Uterus (tissue), 4 donors: Measurements from ENCODE around the gene FNDC11. TPM values are rescaled to one million over a fixed set of nuclear protein-coding genes. Genes with fewer than 3 reads are reported as not detected.

ENCODE experiments used
- DNase-seq, 2 donors: peaks; one replicate each; pipeline ENCODE4 v3.0.0-alpha.2; 2019 to 2020
- H3K27ac ChIP-seq, 2 donors: fragments of 200-600 bp; sonication (generic); 1 replicate in 1 of 2; 2 replicates in 1 of 2; pipeline ENCODE4 v1.5.1; 2016 to 2018
- H3K27me3 ChIP-seq, 2 donors: fragments of 200-600 bp; sonication (generic); one replicate each; pipeline ENCODE4 v1.5.1; 2018 to 2019; ENCODE audit warnings: control low read depth in 1 of 2
- H3K36me3 ChIP-seq, 2 donors: fragments of 200-600 bp; sonication (generic); one replicate each; pipeline ENCODE4 v1.5.1; 2019; ENCODE audit warnings: control low read depth in 1 of 2
- H3K4me1 ChIP-seq, 2 donors: fragments of 200-600 bp; sonication (generic); one replicate each; pipeline ENCODE4 v1.5.1; 2018 to 2019; ENCODE audit warnings: control low read depth in 1 of 2
- H3K4me3 ChIP-seq, 2 donors: fragments of 200-600 bp; sonication (generic); 1 replicate in 1 of 2; 2 replicates in 1 of 2; pipeline ENCODE4 v1.5.1; 2018 to 2019; ENCODE audit warnings: mild to moderate bottlenecking in 1 of 2
- H3K9me3 ChIP-seq, 2 donors: fragments of 200-600 bp; sonication (generic); one replicate each; pipeline ENCODE4 v1.5.1; 2019; ENCODE audit warnings: control low read depth in 1 of 2
- POLR2A ChIP-seq, 2 donors: fragments of 450-650 bp; IDR thresholded peaks; one replicate each; pipeline ENCODE4 v1.6.1; 2016; ENCODE audit warnings: antibody characterized with exemption in 2 of 2, mild to moderate bottlenecking in 1 of 2, moderate library complexity in 1 of 2
- intact Hi-C: fragments of 100-400 bp; cut with DNase I; formaldehyde crosslinking; loops from one replicate; pipeline ENCODE4 v1.15.1; 2023; ENCODE audit warnings: low total_unique reads
- total RNA-seq, 4 donors: library from RNA; depleted of rRNA in 3 of 4; stranded (reverse); fragments of >200 nt in 3 of 4; gene quantifications; one replicate each; pipeline versions ENCODE4 v1.1.0 to v1.2.4, GENCODE V29; 2014 to 2023
- TF ChIP-seq, protein P1 (sequence below), 4 experiments: fragments of 200-600 bp in 2 of 4; fragments of 450-650 bp in 2 of 4; sonication (generic) in 2 of 4; IDR thresholded peaks; one replicate each; pipeline ENCODE4 v1.5.1; 2016 to 2019; ENCODE audit warnings: antibody characterized with exemption in 4 of 4, mild to moderate bottlenecking in 2 of 4, moderate library complexity in 1 of 4
- donor health status: DM: yes; HTN: yes; CAD: no.

FNDC11 gene
- total RNA-seq, 4 donors from 2014 or later = 0.34 to 0.69 TPM; not detected in 2

- no peaks in the 10 kb centered on the region for H3K9me3 ChIP-seq
- H3K27me3 ChIP-seq = no peaks in the 10 kb centered on the region
- no peaks in the 10 kb centered on the region for H3K4me1 ChIP-seq
- H3K27ac ChIP-seq = no peak overlapping the region
- H3K4me3 ChIP-seq = no peak overlapping the region
- intact Hi-C loops = no loop called here
- no peak for TF ChIP-seq POLR2A (IDR thresholded peaks at IDR 0.05)
- TF ChIP-seq, protein P1, sequence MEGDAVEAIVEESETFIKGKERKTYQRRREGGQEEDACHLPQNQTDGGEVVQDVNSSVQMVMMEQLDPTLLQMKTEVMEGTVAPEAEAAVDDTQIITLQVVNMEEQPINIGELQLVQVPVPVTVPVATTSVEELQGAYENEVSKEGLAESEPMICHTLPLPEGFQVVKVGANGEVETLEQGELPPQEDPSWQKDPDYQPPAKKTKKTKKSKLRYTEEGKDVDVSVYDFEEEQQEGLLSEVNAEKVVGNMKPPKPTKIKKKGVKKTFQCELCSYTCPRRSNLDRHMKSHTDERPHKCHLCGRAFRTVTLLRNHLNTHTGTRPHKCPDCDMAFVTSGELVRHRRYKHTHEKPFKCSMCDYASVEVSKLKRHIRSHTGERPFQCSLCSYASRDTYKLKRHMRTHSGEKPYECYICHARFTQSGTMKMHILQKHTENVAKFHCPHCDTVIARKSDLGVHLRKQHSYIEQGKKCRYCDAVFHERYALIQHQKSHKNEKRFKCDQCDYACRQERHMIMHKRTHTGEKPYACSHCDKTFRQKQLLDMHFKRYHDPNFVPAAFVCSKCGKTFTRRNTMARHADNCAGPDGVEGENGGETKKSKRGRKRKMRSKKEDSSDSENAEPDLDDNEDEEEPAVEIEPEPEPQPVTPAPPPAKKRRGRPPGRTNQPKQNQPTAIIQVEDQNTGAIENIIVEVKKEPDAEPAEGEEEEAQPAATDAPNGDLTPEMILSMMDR (IDR thresholded peaks at IDR 0.05) = no peak
- H3K36me3 ChIP-seq = no peaks in the 10 kb centered on the region
- no peak for DNase-seq
Observed at GRCh38 chr20:63595416-63596127, 41.6 kb downstream of the FNDC11 start.

- Histone ChIP-seq H3K36me3 (no peaks in the 10 kb centered on the region), H3K4me3 (no peak overlapping the region), H3K27me3 (no peaks in the 10 kb centered on the region), H3K9me3 (no peaks in the 10 kb centered on the region), H3K4me1 (no peaks in the 10 kb centered on the region), H3K27ac (no peak overlapping the region)
- no peak for DNase-seq
- intact Hi-C loops = no loop called here
- TF ChIP-seq, protein P1 (IDR thresholded peaks at IDR 0.05) = no peak
- TF ChIP-seq POLR2A (IDR thresholded peaks at IDR 0.05) = no peak
Observed at GRCh38 chr20:63596423-63596822, 42.5 kb downstream of the FNDC11 start.

GRCh38 chr20:63597651-63598478 lies 43.9 kb downstream of the FNDC11 start:
- Histone ChIP-seq H3K27me3 (no peaks in the 10 kb centered on the region), H3K36me3 (no peaks in the 10 kb centered on the region), H3K4me3 (no peak overlapping the region), H3K9me3 (no peaks in the 10 kb centered on the region), H3K4me1 (no peaks in the 10 kb centered on the region), H3K27ac (no peak overlapping the region)
- TF ChIP-seq, protein P1 (IDR thresholded peaks at IDR 0.05) = no peak
- TF ChIP-seq POLR2A (IDR thresholded peaks at IDR 0.05) = no peak
- no peak for DNase-seq
- intact Hi-C loops = no loop called here

GRCh38 chr20:63598479-63599395 lies 44.8 kb downstream of the FNDC11 start:
- Histone ChIP-seq H3K36me3 (no peaks in the 10 kb centered on the region), H3K27me3 (no peaks in the 10 kb centered on the region), H3K27ac (no peak overlapping the region), H3K4me1 (no peaks in the 10 kb centered on the region), H3K9me3 (no peaks in the 10 kb centered on the region), H3K4me3 (no peak overlapping the region)
- no peak for DNase-seq
- intact Hi-C loops = no loop called here
- no peak for TF ChIP-seq POLR2A (IDR thresholded peaks at IDR 0.05)
- TF ChIP-seq, protein P1 (IDR thresholded peaks at IDR 0.05) = no peak
